Right lobe of liver (tissue), 6 donors: ENCODE results near the gene ASF1B. TPM values are rescaled to one million over a fixed set of nuclear protein-coding genes. Genes with fewer than 3 reads are reported as not detected.
A peak's percentile ranks its signal among the peaks of the same experiment; 100 is the strongest.

Experiments
- ATAC-seq, 4 donors: fragments of 200-7000 bp; cut with Tn5 transposase; one replicate each; pipeline ENCODE4 v1.9.1; 2020; ENCODE audit warnings: mild to moderate bottlenecking in 4 of 4, moderate library complexity in 4 of 4
- DNase-seq, 3 donors: peaks; one replicate each; pipeline ENCODE4 v3.0.0-alpha.2; 2020
- H3K27ac ChIP-seq, 3 donors: fragments of 200-600 bp; one replicate each; pipeline ENCODE4 v1.8.0; 2022
- H3K27me3 ChIP-seq, 2 donors: fragments of 200-600 bp; one replicate each; pipeline ENCODE4 v1.8.0; 2022
- H3K36me3 ChIP-seq, 4 donors: fragments of 200-600 bp; sonication (generic) in 1 of 4; one replicate each; pipeline versions ENCODE4 v1.5.1 to v1.8.0; 2017 to 2022; ENCODE audit warnings: control low read depth in 1 of 4
- H3K4me1 ChIP-seq, 4 donors: fragments of 200-600 bp; sonication (generic) in 1 of 4; one replicate each; pipeline versions ENCODE4 v1.5.1 to v1.8.0; 2017 to 2022; ENCODE audit warnings: control low read depth in 1 of 4
- H3K4me3 ChIP-seq, 3 donors: fragments of 200-600 bp; one replicate each; pipeline ENCODE4 v1.8.0; 2022
- H3K9me3 ChIP-seq, 4 donors: fragments of 200-600 bp; sonication (generic) in 1 of 4; one replicate each; pipeline versions ENCODE4 v1.5.1 to v1.8.0; 2017 to 2022; ENCODE audit warnings: control low read depth in 1 of 4
- CTCF ChIP-seq, 4 donors: fragments of 200-600 bp in 3 of 4; fragments of 450-650 bp in 1 of 4; IDR thresholded peaks; one replicate each; pipeline versions ENCODE4 v1.5.1 to v1.8.0; 2016 to 2022; ENCODE audit warnings: antibody characterized with exemption in 4 of 4, mild to moderate bottlenecking in 2 of 4
- POLR2A ChIP-seq: fragments of 450-650 bp; IDR thresholded peaks from one replicate; pipeline ENCODE4 v1.6.1; 2017; ENCODE audit warnings: antibody characterized with exemption, mild to moderate bottlenecking
- WGBS: methylation state at CpG from one replicate; pipeline ENCODE4 v1.1.6; 2018; ENCODE audit warnings: low coverage, low lambda C conversion rate; ENCODE audit not compliant: insufficient coverage; ENCODE audit errors: missing lambda C conversion rate; 5-methylcytosine and 5-hydroxymethylcytosine counted together
- intact Hi-C, 2 donors: fragments of 100-400 bp; cut with DNase I; formaldehyde crosslinking; loops; one replicate each; pipeline versions ENCODE4 v1.11.2 to v1.14.1; 2022
- total RNA-seq, 6 experiments: library from RNA; depleted of rRNA in 2 of 6; stranded (reverse); fragments of >200 nt in 2 of 6; fragmentation: NEBNext Ultra II Directional in 3 of 6; extraction: Animal tissue kit (Norgen Biotek cat#: 25700) in 3 of 6; gene quantifications; one replicate each; pipeline versions ENCODE4 v1.1.0 to v1.2.4, GENCODE V29; 2016 to 2023
- donor health status: DM: no; HTN: yes; CAD: no.
- donor health status: DM: no; HTN: no; CAD: no.
- donor health status: DM: no; HTN: no; CAD: no.
- donor health status: DM: no; HTN: yes; CAD: no.
- donor health status: DM: no; HTN: yes; CAD: no.

Gene ASF1B
- total RNA-seq, 6 experiments from 2014 or later = 0.24 to 5.3 (median 0.61) TPM

GRCh38 chr19:14102756-14103155 is 33.6 kb downstream of the ASF1B start:
- 90% methylated on average over 6 of the region's 10 CpGs for WGBS
- Histone ChIP-seq H3K36me3 (peaks cover 0 to 65% (median 25%) of the 10 kb centered on the region in 4 donors), H3K4me1 (no peaks in the 10 kb centered on the region), H3K4me3 (no peak overlapping the region), H3K27me3 (no peaks in the 10 kb centered on the region), H3K9me3 (no peaks in the 10 kb centered on the region), H3K27ac (no peak overlapping the region)
- TF ChIP-seq CTCF (IDR thresholded peaks at IDR 0.05) (no peak), POLR2A (no peak)
- intact Hi-C loops = no loop called here
- ATAC-seq (no peak), DNase-seq (no peak)

GRCh38 chr19:14102102-14102696 is 34.2 kb downstream of the ASF1B start:
- TF ChIP-seq POLR2A (no peak), CTCF (IDR thresholded peaks at IDR 0.05) (no peak)
- ATAC-seq (peak in 1 of 4 donors; percentile 15), DNase-seq (no peak)
- intact Hi-C loops = no loop called here
- WGBS = 51% methylated on average over 8 of the region's 11 CpGs
- Histone ChIP-seq H3K27me3 (no peaks in the 10 kb centered on the region), H3K27ac (no peak overlapping the region), H3K4me3 (no peak overlapping the region), H3K4me1 (no peaks in the 10 kb centered on the region), H3K9me3 (no peaks in the 10 kb centered on the region), H3K36me3 (peaks cover 0 to 71% (median 27%) of the 10 kb centered on the region in 4 donors)

- intact Hi-C loops = no loop called here
- Histone ChIP-seq H3K36me3 (peaks cover 0 to 74% (median 27%) of the 10 kb centered on the region in 4 donors), H3K27ac (no peak overlapping the region), H3K9me3 (no peaks in the 10 kb centered on the region), H3K27me3 (no peaks in the 10 kb centered on the region), H3K4me3 (no peak overlapping the region), H3K4me1 (no peaks in the 10 kb centered on the region)
- TF ChIP-seq CTCF (IDR thresholded peaks at IDR 0.05) = no peak
- TF ChIP-seq POLR2A = no peak
- 82% methylated on average over 2 of the region's 6 CpGs for WGBS
- DNase-seq = no peak
- no peak for ATAC-seq
These were observed 35.3 kb downstream of the ASF1B start for GRCh38 chr19:14101003-14101545.

GRCh38 chr19:14097532-14098151 is 38.7 kb downstream of the ASF1B start:
- Histone ChIP-seq H3K36me3 (peaks cover 0 to 53% (median 12%) of the 10 kb centered on the region in 4 donors), H3K4me1 (no peaks in the 10 kb centered on the region), H3K27me3 (no peaks in the 10 kb centered on the region), H3K9me3 (peaks cover 0 to 4% (median 0%) of the 10 kb centered on the region in 4 donors), H3K27ac (no peak overlapping the region), H3K4me3 (no peak overlapping the region)
- intact Hi-C loops = no loop called here
- peak; percentile 36 to 54 (median 44) for ATAC-seq
- WGBS = 55% methylated on average over 9 of the region's 21 CpGs
- no peak for DNase-seq
- TF ChIP-seq CTCF (IDR thresholded peaks at IDR 0.05) (peak; percentile 16 to 34 (median 22)), POLR2A (no peak)
